Body of pancreas (tissue), 4 donors: ENCODE data around the gene PMM2.

ENCODE experiments used
- POLR2A ChIP-seq, 3 donors: fragments of 450-650 bp; IDR thresholded peaks; one replicate each; pipeline ENCODE4 v1.6.1; 2016; ENCODE audit warnings: antibody characterized with exemption in 3 of 3, mild to moderate bottlenecking in 2 of 3
- TF ChIP-seq, protein P1 (sequence below), 7 experiments: fragments of 450-650 bp in 4 of 7; fragments of 200-600 bp in 3 of 7; sonication (generic) in 3 of 7; IDR thresholded peaks; one replicate each; pipeline ENCODE4 v1.5.1; 2016 to 2019; ENCODE audit warnings: antibody characterized with exemption in 7 of 7

DNA sequence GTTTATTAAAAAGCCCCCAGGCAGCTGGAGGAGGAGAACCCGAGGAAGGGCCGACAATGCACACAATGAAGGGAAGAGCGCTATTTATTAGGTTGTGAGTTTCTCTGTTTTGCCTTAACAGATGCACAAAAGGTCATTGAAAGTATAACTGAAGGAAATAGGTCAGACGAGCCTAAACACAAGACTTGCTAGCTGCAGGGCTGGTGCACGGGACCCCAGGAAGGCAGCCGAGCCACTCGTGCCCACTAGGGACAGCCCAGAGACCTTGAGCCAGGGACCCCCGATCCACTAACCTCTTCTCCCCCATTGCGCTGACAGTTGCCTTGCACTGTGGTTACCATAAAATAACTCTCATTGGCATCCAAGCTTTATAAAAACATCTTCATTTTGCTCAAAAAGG, 95.8 kb downstream of the PMM2 start:
- no peak for TF ChIP-seq POLR2A (IDR thresholded peaks at IDR 0.05)
- TF ChIP-seq, protein P1, sequence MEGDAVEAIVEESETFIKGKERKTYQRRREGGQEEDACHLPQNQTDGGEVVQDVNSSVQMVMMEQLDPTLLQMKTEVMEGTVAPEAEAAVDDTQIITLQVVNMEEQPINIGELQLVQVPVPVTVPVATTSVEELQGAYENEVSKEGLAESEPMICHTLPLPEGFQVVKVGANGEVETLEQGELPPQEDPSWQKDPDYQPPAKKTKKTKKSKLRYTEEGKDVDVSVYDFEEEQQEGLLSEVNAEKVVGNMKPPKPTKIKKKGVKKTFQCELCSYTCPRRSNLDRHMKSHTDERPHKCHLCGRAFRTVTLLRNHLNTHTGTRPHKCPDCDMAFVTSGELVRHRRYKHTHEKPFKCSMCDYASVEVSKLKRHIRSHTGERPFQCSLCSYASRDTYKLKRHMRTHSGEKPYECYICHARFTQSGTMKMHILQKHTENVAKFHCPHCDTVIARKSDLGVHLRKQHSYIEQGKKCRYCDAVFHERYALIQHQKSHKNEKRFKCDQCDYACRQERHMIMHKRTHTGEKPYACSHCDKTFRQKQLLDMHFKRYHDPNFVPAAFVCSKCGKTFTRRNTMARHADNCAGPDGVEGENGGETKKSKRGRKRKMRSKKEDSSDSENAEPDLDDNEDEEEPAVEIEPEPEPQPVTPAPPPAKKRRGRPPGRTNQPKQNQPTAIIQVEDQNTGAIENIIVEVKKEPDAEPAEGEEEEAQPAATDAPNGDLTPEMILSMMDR (IDR thresholded peaks at IDR 0.05) = no peak
